Epithelial cell of esophagus (primary cell): ENCODE measurements around the gene PCDHGA11.
A peak's percentile ranks its signal among the peaks of the same experiment; 100 is the strongest.
"Not testable (repeated sequence)": the region's sequence is repeated elsewhere in the genome, so short reads cannot be mapped to it uniquely, and the experiment has no call there.

Experiments used
- DNase-seq: peaks from one replicate; pipeline ENCODE4 v3.0.0; 2010; ENCODE audit warnings: low read depth
- H3K4me3 ChIP-seq: 2 replicates; pipeline ENCODE4 v1.5.1; 2011; ENCODE audit warnings: mild to moderate bottlenecking, low read length, control low read depth
- CTCF ChIP-seq: IDR thresholded peaks from 2 replicates; pipeline ENCODE4 v1.5.1; 2011; ENCODE audit warnings: low read depth, mild to moderate bottlenecking, low read length, control low read depth, inconsistent platforms; ENCODE audit not compliant: insufficient read depth; ENCODE audit errors: missing control alignments

Gene PCDHGA11

GRCh38 chr5:141431286-141431685 is 10.4 kb downstream of the PCDHGA11 start:
- no peak for DNase-seq
- no peak for TF ChIP-seq CTCF
- peak overlapping the region; percentile 37 for H3K4me3 ChIP-seq

GRCh38 chr5:141432308-141432707 is 11.5 kb downstream of the PCDHGA11 start:
- not testable (repeated sequence) for DNase-seq, H3K4me3 ChIP-seq

- not testable (repeated sequence) for H3K4me3 ChIP-seq, DNase-seq
Observed at GRCh38 chr5:141432726-141433125, 11.9 kb downstream of the PCDHGA11 start.

- H3K4me3 ChIP-seq = no peak overlapping the region
- no peak for TF ChIP-seq CTCF
- DNase-seq = no peak
Observed at GRCh38 chr5:141434006-141434405, 13.2 kb downstream of the PCDHGA11 start.

GRCh38 chr5:141437221-141437620 is 16.4 kb downstream of the PCDHGA11 start:
- no peak overlapping the region for H3K4me3 ChIP-seq
- no peak for TF ChIP-seq CTCF
- no peak for DNase-seq

GRCh38 chr5:141439411-141440141 is 18.7 kb downstream of the PCDHGA11 start:
- no peak for TF ChIP-seq CTCF

GRCh38 chr5:141440341-141440740 is 19.5 kb downstream of the PCDHGA11 start:
- no peak for DNase-seq
- TF ChIP-seq CTCF = no peak
- H3K4me3 ChIP-seq = no peak overlapping the region

More at GRCh38 chr5:141439411-141440141, 18.7 kb downstream of the PCDHGA11 start:
- DNase-seq = no peak
- H3K4me3 ChIP-seq = no peak overlapping the region

GRCh38 chr5:141441571-141442170 is 20.8 kb downstream of the PCDHGA11 start:
- TF ChIP-seq CTCF = no peak
- no peak for DNase-seq
- no peak overlapping the region for H3K4me3 ChIP-seq
